HG03571 (cell line): ENCODE results near the gene AMPD1.

Experiments used
- ATAC-seq: cut with Tn5 transposase; IDR thresholded peaks from one replicate; pipeline ENCODE4 v1.9.1; 2021; ENCODE audit not compliant: unreplicated experiment

Gene AMPD1

DNA sequence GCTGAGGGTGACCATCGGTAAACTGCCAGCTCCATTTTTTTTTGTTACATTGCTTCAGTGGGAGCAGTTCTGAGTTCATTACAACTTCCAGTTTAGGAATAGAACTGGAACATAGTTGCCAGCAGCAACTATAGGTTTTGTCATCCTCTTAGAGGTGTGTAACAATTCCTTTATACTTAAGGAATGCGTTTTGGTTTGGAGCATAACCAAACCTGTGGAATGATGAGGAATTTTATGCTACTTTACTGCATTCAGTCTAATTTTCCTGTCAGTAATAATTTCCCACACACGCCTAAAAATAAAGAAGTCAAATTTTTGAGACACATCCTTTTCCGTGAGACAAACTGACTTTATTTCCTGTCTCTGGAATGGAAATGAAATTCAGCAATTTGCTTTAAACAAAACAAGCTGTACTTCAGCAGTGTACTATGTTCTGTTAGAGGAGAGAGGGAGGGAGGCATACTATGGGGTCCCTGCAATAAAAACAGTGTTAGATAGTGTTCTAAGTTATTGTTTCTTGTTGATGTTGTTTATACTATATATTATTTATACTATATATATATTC lies 4.8 kb upstream of the AMPD1 start:
- ATAC-seq: no peak

DNA sequence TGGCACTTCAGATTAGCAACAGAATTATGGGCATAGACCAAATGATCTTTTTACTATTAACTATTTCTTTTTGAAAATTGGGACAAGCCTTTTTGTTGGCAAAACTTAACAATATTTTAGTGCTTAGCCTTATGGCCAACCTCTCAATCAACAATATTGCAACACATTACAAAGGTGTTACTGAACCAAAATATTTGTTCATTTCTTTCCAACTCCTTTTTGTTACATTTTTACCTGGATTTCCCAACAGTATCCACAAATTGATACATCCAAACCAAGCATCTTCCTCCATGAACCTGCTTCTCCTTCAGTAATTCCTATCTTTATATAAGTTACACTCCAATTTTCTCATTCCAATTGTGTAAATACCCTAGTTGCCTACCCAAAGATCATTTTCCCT lies 1.5 kb upstream of the AMPD1 start:
- ATAC-seq: no peak

DNA sequence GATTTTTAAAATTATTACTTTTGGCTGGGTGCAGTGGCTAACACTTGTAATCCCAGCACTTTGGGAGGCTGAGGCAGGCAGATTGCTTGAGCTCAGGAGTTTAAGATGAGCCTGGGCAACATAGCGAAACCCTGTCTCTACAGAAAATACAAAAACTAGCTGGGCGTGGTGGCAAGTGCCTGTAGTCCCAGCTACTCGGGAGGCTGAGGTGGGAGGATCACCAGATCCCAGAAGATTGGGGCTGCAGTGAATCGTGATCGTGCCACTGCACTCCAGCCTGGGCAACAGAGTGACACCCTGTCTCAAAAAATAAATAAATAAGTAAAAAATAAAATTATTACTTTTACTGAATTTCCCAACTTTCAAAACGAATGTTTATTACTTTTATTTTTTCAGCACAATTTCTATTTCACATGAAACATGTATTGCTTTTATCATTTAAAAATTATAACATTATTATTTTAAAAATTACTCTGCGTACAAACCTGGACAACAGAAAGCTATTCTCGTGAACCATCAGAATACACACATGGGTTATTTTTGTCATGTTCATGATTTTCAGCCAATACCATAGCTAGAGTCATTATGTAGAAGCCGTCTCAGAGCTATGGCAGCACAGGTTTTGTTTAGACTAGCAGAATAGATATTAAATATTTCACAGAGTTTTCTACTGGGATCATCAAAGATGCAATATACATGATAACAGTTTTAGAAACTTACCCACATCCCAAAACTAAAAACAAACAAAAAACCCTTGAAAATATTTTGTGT lies 621 bp downstream of the AMPD1 start:
- no peak for ATAC-seq

DNA sequence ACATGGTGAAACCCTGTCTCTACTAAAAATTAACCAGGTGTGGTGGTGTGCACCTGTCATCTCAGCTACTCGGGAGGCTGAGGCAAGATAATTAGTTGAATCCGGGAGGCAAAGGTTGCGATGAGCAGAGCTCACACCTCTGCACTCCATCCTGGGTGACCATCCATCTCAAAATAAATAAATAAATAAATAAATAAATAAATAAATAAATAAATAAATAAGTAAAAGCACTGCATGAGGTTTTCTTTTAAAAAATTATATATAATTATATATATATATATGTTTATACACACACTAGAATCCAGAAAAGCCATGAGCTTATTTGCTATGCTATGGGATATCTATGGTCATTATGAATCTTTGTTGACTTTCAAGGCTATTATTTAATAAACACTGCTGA lies 2.4 kb downstream of the AMPD1 start:
- no peak for ATAC-seq

DNA sequence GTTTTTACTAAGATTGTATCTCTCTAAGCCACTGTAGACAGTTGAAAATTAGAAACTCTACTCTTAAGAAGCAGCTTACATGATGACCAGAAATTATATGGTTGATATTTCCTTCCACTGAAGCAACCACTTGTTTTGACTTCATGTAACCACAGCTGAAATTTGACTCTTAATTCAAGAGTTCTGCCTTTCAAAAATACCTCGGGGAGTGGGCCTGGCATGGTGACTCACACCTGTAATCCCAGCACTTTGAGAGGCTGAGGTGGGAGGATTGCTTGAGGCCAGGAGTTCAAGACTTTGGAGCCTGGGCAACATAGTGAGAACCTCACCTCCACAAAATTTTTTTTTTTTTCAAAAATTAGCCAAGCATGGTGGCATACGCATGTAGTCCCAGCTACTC lies 4.3 kb downstream of the AMPD1 start:
- no peak for ATAC-seq

DNA sequence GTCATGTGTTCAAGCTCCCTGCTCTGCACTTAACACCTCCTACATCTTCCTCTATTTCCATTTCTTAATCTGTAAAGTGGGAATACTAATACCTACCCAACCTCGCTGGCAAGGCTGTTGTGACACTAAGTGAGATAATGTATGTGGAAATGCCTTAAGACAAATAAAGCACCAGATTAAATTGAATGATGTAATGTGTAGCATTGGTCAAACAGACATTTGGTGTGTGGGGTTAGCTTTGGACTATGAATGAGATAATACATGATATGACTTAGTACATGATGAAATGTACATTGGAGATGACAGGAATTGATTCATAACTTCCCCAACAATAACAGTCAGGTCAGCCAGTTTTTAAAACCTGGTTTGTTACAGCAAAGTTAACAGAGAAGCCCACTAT lies 5.2 kb downstream of the AMPD1 start:
- no peak for ATAC-seq

DNA sequence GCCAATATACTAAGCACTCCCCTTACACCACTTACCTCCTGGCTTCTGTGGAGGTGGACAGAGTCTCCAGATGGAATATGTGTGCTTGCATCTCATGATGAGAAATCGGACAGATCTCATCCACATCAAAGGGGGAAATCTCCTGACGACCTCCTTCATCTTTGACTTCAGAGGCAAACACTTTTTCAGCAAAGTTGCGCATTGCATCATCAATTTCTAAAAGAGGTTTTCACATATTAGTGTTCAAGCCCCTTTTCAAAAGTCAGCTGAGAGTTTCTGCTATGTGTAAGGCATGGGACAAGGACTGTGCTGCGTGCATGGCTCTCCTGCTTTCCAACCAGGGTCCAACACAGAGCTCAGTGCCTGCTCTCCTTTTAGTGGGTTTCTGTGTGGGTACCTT lies 6.8 kb downstream of the AMPD1 start:
- no peak for ATAC-seq

DNA sequence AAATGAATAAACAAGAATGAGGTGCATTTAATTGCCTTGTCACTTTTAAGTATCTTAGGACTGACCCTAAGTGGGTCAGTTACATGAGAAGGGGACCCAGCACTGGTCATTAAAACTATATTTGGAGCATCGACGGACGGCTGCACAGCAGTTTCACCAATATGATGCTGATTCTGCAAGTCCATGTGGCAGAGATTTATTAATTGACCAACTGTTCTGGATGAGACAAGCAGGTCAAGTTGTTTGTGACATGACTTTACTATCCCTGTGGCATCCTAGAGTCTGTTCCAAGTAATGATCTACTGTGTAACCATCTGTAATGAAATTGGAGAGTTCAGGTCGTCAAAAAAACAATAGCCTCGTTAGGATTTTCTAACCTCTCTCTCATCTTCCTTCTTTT lies 9.5 kb downstream of the AMPD1 start:
- ATAC-seq: no peak

DNA sequence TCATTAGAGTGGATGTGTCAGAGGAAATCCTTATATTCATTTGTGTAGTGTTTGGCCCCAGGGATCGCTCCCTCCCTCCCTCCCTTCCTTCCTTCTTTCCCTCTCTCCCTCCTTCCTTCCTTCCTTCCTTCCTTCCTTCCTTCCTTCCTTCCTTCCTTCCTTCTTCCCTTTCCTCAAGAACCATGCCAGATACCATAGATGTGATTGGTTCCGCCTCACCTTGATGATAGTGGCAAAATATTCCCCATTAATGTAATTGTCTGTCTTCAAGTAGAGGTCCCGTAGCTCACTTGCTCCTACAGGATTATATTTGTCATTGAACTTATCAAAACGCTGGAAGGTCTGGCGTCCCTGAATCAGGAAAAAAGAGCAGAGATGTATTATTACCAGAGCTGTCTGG lies 17.7 kb downstream of the AMPD1 start:
- no peak for ATAC-seq

DNA sequence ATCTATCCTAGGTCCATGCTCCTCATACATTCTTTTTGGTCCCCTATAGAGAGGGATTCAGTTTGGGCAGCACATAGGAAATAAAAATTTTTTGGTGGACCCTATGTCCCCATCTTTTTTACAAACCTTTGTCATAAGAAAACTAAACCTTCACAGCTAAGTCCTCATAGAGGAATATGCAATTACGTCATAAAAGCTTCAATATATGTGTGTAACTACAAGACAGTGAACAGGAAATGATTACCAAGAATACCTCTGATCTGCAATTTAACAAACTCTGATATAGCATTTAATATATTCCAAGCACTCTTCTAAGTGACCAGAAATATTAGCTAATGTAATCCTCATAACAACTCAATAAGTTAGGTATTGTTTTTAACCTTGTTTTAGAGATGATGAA lies 19.2 kb downstream of the AMPD1 start:
- no peak for ATAC-seq

DNA sequence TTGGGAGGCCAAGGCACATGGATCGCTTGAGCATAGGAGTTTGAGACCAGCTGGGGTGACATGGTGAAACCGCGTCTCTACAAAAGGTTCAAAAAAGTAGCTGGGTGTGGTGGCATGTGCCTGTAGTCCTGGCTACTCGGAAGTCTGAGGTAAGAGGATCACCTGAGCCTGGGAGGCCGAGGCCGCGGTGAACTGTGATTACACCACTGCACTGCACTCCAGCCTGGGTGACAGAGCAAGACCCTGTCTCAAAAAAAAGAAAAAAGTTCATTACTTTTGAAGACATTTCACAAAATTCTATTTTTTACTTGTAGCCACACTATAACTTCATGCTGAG lies 23.4 kb downstream of the AMPD1 start:
- no peak for ATAC-seq

DNA sequence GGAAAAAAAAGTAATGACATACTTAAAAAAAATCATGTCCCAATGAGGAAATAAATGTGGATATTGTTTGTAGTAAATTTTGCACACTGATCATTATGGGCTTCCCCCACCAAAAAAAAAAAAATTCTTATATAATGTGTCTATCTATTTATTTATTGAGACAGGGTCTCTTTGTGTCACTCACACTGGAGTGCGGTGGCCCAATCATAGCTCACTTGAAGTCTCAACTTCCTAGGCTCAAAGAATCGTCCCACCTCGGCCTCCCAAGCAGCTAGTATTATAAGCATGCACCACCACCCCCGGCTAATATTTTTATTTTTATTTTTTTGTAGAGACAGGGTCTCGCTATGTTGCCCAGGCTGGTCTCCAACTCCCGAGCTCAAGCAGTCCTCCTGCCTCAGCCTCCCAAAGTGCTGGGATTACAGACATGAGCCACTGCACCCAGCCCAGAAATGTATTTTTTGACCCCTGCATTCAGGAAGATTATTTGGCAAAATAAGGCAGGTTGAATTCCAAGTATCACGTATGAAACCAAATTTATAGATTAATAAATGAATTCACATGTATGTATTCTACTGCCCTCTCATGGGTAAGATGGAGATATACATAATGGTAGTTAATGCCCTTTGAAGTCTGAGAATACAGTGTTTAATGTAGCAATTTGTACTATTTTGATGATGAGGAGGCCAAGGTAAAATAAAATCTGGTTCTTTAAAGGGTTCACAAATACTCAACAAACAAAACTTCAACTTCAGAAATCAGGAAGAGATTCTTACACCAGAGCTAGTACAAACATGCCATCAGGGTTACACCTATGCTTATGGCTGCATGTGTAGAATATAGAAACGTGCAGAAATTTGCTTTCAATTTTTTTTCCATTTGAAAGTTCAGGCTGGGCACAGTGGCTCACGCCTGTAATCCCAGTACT lies 24.1 kb downstream of the AMPD1 start:
- ATAC-seq: no peak

DNA sequence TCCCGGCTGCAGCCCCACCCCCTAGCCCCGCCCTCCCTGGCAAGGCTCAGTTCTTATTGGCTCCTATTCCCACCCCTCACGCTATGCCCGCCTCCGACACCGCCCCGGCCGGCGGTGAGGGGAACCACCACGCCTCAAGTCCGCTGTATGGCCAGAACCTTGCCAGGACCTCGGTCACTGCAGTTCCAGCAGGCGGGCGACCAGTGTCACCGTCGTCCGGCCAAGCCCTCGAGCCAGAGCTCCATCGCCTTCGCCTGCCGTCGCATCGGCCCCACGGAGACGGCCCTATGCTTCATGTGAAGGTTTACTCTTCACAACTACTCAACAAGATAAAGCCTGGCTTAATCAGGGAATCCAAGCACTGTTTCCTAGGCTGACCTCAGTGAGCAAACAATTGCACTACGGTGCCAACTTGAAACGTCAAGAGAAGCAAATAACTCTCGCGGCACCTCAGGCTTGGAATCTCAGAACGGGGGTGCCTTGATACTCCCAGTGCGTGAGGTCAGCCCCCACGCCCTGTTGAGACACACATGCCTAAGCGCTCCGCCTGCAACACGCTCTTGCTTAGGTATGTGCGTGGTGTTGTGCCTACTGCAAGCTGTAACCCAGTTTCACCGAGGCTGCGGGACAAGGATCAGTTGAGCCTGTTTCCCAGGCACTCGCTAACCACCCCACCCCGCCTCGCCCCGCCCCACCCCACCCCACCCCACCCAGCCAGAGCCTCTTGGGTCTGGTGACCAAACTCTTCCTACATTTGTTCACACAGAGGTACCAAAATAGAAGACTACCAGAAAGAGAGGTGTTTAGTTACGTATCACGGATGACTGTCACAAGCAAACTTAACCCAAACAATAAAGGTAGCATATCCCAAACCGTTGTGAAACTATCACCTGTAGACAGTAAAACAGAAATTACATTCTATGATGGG lies 25.0 kb downstream of the AMPD1 start:
- peak; percentile 99 for ATAC-seq

DNA sequence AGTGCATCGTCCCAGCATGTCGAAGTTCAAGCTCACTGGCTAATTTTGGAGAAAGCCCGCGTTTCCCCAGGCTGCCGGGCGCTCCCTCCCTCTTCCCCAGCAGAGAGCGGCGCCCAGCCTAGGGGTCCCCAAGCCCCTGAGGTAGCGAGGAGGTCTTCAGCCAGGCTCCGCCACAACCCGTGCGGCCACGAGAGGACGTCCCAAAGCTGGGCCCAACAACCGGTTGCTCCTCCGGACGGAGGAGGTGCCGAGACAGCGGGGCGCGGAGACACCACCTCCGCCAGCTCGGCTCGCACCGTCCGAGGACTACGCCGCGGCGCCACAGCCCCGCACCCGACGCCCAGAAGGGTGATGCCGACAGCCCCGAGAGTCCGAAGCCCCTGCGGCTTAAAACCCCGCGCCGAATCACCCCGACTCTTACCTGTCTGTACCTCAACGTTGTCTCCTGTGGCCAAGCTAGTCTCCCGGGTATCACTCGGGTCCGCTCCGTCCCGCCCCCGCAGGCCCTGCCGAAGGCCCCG lies 25.7 kb downstream of the AMPD1 start, which contains the start of gene DENND2C:
DENND2C (minus strand) TSS at position 488 of the 521 bp plus-strand sequence. CDS start 44,065 bp downstream, outside the sequence.
- ATAC-seq: peak; percentile 61

DNA sequence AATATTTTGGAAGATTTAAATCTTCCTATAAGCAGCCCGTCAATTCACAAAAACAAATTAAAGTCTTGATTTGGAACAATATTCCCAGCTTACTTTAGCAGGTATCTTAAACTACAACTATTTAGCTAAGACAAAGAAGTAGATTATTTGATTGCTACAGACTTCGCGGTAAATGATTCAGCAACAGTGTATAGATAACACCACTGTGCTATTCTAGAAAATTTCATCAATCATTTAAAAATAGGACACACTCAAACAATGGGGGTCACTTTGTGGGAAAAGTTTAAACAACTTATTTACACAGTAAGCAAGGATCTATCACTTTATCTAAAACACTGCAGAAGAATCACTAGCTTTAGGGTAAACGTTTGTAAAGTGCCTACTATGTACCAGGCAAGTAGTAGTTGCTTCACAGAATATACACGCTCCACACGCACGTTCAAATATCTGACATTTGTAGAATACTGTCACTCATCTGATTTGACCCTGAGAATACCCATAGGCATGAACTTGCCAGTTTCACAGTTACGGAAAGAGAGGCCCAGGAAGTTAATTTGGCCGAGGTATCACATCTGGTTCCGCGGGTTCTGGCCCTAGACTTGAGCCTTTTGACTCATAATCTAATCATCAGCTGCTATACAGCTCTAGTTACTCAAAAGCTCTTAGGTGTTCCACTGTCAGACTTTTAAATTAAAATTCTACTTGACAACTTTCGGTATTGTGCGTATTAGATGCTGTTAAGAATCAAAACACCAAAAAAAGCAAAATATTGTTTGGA lies 26.4 kb downstream of the AMPD1 start:
- no peak for ATAC-seq

DNA sequence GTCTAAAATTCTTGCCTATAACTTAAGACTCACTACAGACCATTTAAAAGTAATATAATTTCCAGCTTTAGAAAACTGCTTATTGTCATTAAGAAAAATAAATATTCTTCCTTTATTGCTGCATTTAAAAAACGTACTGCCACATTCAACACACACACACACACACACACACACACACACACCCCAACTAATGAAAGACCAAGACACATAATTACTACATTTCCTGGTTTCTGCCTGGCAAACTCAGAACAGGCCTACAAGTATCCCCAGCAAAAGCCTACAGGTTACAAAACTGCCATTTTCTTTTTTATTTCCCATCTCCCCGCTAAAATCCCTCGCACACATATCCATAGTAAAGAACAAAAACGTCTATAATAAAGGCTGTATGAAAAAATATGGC lies 27.0 kb downstream of the AMPD1 start:
- no peak for ATAC-seq

DNA sequence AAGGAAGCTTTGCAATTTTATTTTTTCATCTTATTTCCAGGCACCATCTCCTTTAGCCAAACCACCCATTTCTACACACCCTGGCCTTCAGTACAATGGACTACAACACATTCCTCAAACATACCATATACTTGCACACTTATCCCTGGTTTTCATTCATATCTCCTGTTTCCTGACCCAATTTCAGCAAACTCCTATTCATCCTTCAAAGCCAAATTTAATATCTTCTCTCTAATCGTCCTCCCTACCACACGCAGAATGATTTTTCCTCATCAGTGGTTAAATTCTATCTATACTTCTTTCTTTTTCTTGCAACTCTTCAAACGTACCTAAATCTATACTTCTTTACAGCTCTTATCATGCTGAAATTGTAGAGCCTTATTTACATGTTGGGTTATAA lies 28.4 kb downstream of the AMPD1 start:
- no peak for ATAC-seq

DNA sequence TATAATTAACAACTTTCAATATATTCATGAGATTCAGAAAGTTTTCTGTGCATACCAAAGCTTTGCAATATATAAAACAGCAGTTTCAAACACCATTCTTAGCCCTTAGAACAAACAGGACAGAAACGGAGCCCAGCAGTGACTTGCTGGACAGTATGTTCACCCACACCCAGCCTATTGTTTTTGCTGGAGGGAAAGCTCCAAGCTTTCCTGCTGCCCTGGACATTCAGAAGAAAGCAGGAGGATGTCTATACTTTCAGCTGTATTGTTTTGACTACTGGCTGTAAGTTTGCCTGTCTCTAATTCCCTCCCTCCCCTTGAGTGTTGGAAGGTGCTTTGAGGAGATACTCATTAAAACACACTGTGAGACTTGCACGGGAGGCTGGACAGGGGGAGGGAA lies 35.1 kb downstream of the AMPD1 start:
- no peak for ATAC-seq

DNA sequence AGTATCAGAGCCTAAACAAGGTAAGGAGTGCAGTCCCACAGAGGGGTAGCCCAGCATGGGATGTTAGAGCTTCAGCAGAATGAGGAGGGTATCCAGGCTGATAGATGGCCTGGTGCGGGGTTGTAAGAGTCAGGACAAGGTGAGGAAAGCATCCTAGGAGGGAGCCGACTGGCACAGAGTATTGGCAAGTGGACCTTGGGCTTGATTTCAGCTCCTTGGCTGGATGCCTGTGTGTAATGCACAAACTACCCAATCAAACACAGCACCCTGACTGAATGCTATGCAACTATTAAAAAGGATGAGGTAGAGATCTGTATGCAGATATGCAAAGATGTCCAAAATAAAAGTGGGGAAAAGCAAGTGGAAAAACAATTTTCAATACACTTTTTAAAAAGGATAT lies 43.5 kb downstream of the AMPD1 start:
- ATAC-seq: no peak

DNA sequence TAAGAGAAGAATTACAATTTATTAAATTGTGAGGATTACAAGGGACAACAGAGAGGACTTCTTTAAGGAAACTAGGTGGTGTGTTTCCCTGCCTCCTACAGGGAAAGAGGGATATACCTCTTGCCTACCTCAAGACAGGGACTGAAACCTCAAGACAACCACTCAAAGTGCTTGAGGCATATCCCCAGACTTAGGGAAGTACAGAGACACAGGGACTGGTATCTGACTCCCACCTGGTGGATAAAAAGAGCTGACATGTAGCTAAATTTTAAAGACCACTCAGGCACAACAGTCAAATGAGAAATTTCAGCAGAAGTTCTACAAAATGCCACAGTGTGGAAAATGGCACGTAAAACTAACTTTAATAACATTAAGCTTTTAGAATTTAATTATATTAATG lies 46.8 kb downstream of the AMPD1 start:
- ATAC-seq: no peak
